GM12892 (cell line): ENCODE data around the gene HNRNPLL.

Experiments used
- POLR2AphosphoS5 ChIP-seq: IDR thresholded peaks from 2 replicates; pipeline ENCODE4 v1.6.1; 2011; ENCODE audit warnings: low read depth, low read length, control low read depth
- TAF1 ChIP-seq: IDR thresholded peaks from 2 replicates; pipeline ENCODE4 v1.6.1; 2011; ENCODE audit warnings: low read depth, mild to moderate bottlenecking, control low read depth, low read length, borderline replicate concordance

DNA sequence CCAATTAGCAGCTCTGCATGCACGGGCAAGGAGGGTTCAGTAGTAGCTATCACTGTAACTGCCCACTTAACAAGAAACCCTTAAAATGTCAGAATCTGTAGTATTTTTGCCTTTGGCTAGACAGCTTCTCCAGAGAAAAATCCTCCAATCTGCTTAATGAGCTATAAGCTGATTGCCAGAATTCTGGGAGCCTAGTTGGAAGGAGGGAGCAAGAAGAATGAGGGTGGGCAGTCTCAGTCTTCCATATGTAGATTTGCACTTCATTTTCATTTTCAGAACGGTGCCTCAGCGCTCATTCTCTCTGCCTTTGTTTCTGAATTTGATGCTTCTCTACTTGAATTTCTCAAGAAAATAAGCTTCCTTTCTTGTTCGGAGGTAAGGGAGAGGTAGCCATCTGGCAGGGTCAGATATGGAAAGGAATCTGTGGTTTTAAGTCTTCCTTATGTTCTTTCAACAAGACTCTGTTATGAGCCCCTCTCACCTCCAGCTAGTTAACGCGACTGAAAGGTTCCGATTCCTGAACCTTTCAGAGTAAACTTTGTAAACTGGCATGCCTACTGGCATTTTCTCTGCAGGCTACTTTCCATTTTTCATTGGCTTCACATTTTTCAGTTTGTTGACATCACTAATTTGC lies 53.5 kb downstream of the HNRNPLL start:
- no peak for TF ChIP-seq TAF1
- no peak for TF ChIP-seq POLR2AphosphoS5
